Measurements from ENCODE around the gene RFTN1. TPM values are rescaled to one million over a fixed set of nuclear protein-coding genes. Genes with fewer than 3 reads are reported as not detected.

Gene RFTN1
- total and polyA plus RNA-seq, 9 of the 15 experiments (the other 6 are each of a cell fraction or from before 2014, with no cell fraction given) = 0.08 to 0.51 (median 0.11) TPM; not detected in 6

- no peak overlapping the region for H3K27ac ChIP-seq (ENCODE audit: extremely low read depth, low read depth, low read length)
- in situ Hi-C loops (cut with MboI) = no loop called here
- H3K4me3 ChIP-seq = no peak overlapping the region
- H2AFZ ChIP-seq (ENCODE audit: low read depth, low read length) = no peak overlapping the region
- H3K9me3 ChIP-seq (replicated peaks; ENCODE audit: control insufficient read depth, insufficient read depth, low read depth, low read length) = no peaks in the 10 kb centered on the region
- POLR2A ChIA-PET = interaction anchor here (1.5 kb wide), 1 partner anchor 18 kb away, joined by 3 read pairs; no protein-coding TSS in a partner anchor
- BruUV-seq (replicated peaks) = no TSS peak
- DNase-seq (ENCODE audit: extremely low read depth in 1 of 4, low spot score in 3 of 4) (no peak), ATAC-seq (no peak), FAIRE-seq (no peak)
- H4K20me1 ChIP-seq (replicated peaks; ENCODE audit: control insufficient read depth, insufficient read depth, low read length) = no peaks in the 10 kb centered on the region
- intact Hi-C loops (cut with micrococcal nuclease) = no loop called here
- H3K9me1 ChIP-seq (ENCODE audit: control insufficient read depth, insufficient read depth, low read length) = no peaks in the 10 kb centered on the region
- no peaks in the 10 kb centered on the region for H3K4me1 ChIP-seq (replicated peaks in 1 of 2; ENCODE audit: control insufficient read depth in 2 of 2, insufficient read depth in 2 of 2, low read length in 2 of 2)
- H3K27me3 ChIP-seq (ENCODE audit: control insufficient read depth in 2 of 2, insufficient read depth in 2 of 2, low read length in 2 of 2) = no peaks in the 10 kb centered on the region
- no peak overlapping the region for H3K4me2 ChIP-seq (ENCODE audit: insufficient read depth, low read length)
- H3K9ac ChIP-seq (ENCODE audit: insufficient read depth in 1 of 2, low read depth in 2 of 2, low read length in 2 of 2) = no peak overlapping the region
- CTCF ChIA-PET (ENCODE audit: low intra/inter-chr PET ratio) = no interaction called here
- peaks cover 40% of the 10 kb centered on the region for H3K36me3 ChIP-seq (ENCODE audit: control insufficient read depth, insufficient read depth, low read length)
- TF ChIP-seq, protein P1, sequence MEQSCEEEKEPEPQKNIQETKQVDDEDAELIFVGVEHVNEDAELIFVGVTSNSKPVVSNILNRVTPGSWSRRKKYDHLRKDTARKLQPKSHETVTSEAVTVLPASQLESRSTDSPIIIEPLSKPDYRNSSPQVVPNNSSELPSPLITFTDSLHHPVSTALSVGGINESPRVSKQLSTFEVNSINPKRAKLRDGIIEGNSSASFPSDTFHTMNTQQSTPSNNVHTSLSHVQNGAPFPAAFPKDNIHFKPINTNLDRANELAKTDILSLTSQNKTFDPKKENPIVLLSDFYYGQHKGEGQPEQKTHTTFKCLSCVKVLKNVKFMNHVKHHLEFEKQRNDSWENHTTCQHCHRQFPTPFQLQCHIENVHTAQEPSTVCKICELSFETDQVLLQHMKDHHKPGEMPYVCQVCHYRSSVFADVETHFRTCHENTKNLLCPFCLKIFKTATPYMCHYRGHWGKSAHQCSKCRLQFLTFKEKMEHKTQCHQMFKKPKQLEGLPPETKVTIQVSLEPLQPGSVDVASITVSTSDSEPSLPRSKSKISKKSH (CRISPR knock-in tag; IDR thresholded peaks at IDR 0.05) = no peak
- TF ChIP-seq E2F3 (CRISPR knock-in tag; IDR thresholded peaks at IDR 0.05) (no peak), FOXK1 (CRISPR knock-in tag; IDR thresholded peaks at IDR 0.05; ENCODE audit: borderline replicate concordance) (no peak), NR2C1 (IDR thresholded peaks at IDR 0.05) (no peak), NR2C1 (tag; IDR thresholded peaks at IDR 0.05) (no peak)
- TF ChIP-seq, protein P2, sequence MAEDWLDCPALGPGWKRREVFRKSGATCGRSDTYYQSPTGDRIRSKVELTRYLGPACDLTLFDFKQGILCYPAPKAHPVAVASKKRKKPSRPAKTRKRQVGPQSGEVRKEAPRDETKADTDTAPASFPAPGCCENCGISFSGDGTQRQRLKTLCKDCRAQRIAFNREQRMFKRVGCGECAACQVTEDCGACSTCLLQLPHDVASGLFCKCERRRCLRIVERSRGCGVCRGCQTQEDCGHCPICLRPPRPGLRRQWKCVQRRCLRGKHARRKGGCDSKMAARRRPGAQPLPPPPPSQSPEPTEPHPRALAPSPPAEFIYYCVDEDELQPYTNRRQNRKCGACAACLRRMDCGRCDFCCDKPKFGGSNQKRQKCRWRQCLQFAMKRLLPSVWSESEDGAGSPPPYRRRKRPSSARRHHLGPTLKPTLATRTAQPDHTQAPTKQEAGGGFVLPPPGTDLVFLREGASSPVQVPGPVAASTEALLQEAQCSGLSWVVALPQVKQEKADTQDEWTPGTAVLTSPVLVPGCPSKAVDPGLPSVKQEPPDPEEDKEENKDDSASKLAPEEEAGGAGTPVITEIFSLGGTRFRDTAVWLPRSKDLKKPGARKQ (CRISPR knock-in tag; IDR thresholded peaks at IDR 0.05) = no peak
- WGBS (ENCODE audit: insufficient coverage, low coverage, missing lambda C conversion rate) = 68% methylated on average over 5 of the region's 5 CpGs
- H3K79me2 ChIP-seq (ENCODE audit: control insufficient read depth, insufficient read depth, low read length) = no peaks in the 10 kb centered on the region
Measured at GRCh38 chr3:16335333-16335732, 178.2 kb downstream of the RFTN1 start.
